ENCODE results near the gene UNG. TPM values are rescaled to one million over a fixed set of nuclear protein-coding genes. Genes with fewer than 3 reads are reported as not detected.

Gene UNG
- total and polyA plus RNA-seq, 2 donors (not counting 3 experiments of a cell fraction or from before 2014, with no cell fraction given) = 21.5 to 46.7 TPM

DNA sequence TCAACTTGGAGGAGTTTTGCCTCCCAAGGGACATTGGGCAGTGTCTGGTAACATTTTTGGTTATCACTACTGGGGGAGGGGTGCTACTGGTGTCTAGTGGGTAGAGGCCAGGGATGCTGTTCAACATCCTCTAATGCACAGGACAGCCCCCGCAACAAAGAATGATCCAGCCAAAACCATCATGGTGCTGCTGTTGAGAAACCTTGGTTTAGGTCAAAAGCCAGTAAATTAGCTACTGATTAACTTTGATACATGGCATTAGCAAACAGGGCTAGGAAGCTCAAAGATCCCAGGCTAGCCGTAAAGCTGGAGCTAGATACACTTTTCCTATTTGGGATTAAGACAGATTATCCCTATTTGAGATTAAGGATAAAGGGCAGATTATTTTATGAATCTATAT, 13.0 kb upstream of the UNG start:
- Histone ChIP-seq H3K9ac (replicated peaks; ENCODE audit: extremely low read depth, insufficient read depth, low read length) (no peak overlapping the region), H2AFZ (ENCODE audit: low read depth, low read length) (no peak overlapping the region), H3K4me3 (replicated peaks in 1 of 3; ENCODE audit: insufficient read depth in 1 of 3, low read depth in 1 of 3, low read length in 3 of 3) (no peak overlapping the region), H3K79me2 (ENCODE audit: control insufficient read depth, insufficient read depth, low read length) (no peaks in the 10 kb centered on the region), H3K9me3 (replicated peaks; ENCODE audit: control insufficient read depth, insufficient read depth, low read length) (no peaks in the 10 kb centered on the region), H3K27me3 (ENCODE audit: control insufficient read depth in 2 of 2, insufficient read depth in 2 of 2, low read length in 2 of 2) (no peaks in the 10 kb centered on the region), H4K20me1 (replicated peaks; ENCODE audit: control insufficient read depth, extremely low read depth, insufficient read depth, low read length) (no peaks in the 10 kb centered on the region), H3K4me2 (ENCODE audit: insufficient read depth, low read length) (no peak overlapping the region), H3K36me3 (ENCODE audit: control insufficient read depth in 2 of 2, extremely low read depth in 1 of 2, insufficient read depth in 2 of 2, low read length in 2 of 2) (peaks cover 10 to 21% of the 10 kb centered on the region in 2 experiments), H3K9me1 (replicated peaks; ENCODE audit: control insufficient read depth, extremely low read depth, insufficient read depth, low read length) (no peaks in the 10 kb centered on the region), H3K27ac (ENCODE audit: insufficient read depth, low read depth, low read length) (no peak overlapping the region), H3K4me1 (ENCODE audit: control insufficient read depth, extremely low read depth, insufficient read depth, low read length) (no peaks in the 10 kb centered on the region)
- no peak for DNase-seq (ENCODE audit: low read depth, low spot score)
- TF ChIP-seq, protein P1, sequence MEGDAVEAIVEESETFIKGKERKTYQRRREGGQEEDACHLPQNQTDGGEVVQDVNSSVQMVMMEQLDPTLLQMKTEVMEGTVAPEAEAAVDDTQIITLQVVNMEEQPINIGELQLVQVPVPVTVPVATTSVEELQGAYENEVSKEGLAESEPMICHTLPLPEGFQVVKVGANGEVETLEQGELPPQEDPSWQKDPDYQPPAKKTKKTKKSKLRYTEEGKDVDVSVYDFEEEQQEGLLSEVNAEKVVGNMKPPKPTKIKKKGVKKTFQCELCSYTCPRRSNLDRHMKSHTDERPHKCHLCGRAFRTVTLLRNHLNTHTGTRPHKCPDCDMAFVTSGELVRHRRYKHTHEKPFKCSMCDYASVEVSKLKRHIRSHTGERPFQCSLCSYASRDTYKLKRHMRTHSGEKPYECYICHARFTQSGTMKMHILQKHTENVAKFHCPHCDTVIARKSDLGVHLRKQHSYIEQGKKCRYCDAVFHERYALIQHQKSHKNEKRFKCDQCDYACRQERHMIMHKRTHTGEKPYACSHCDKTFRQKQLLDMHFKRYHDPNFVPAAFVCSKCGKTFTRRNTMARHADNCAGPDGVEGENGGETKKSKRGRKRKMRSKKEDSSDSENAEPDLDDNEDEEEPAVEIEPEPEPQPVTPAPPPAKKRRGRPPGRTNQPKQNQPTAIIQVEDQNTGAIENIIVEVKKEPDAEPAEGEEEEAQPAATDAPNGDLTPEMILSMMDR (IDR thresholded peaks at IDR 0.05; ENCODE audit: extremely low read depth in 1 of 2, insufficient read depth in 1 of 2, low read depth in 1 of 2, low read length in 2 of 2) = no peak
- TF ChIP-seq MYC (IDR thresholded peaks at IDR 0.05; ENCODE audit: low read depth, low read length) (no peak), EZH2 (IDR thresholded peaks at IDR 0.05; ENCODE audit: borderline replicate concordance, low read depth, low read length, severe bottlenecking) (no peak), POLR2A (IDR thresholded peaks at IDR 0.05; ENCODE audit: low read depth, low read length) (no peak), GATA2 (IDR thresholded peaks at IDR 0.05; ENCODE audit: insufficient read depth, insufficient read length, low read depth, low read length) (no peak), FOS (IDR thresholded peaks at IDR 0.05; ENCODE audit: borderline replicate concordance, insufficient read depth, low read length) (no peak), JUN (IDR thresholded peaks at IDR 0.05; ENCODE audit: borderline replicate concordance, insufficient read depth, insufficient read length, low read depth) (no peak), POLR2AphosphoS5 (IDR thresholded peaks at IDR 0.05; ENCODE audit: insufficient read depth, low read depth, low read length) (no peak)
- TF ChIP-seq, protein P2, sequence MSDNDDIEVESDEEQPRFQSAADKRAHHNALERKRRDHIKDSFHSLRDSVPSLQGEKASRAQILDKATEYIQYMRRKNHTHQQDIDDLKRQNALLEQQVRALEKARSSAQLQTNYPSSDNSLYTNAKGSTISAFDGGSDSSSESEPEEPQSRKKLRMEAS (IDR thresholded peaks at IDR 0.05; ENCODE audit: insufficient read depth, insufficient read length) = no peak
- no TSS peak for BruUV-seq (replicated peaks)
- FAIRE-seq = no peak
- ChIA-PET POLR2A (no interaction called here), CTCF (no interaction called here)
- dilution Hi-C loops (cut with MboI; ENCODE audit: extremely low pct_ligation_motif_present, low sequenced_read_pairs) = no loop called here
- intact Hi-C loops (cut with micrococcal nuclease) = no loop called here

All from endothelial cell of umbilical vein (primary cell).